Measurements from ENCODE around the gene SART1. TPM values are rescaled to one million over a fixed set of nuclear protein-coding genes. Genes with fewer than 3 reads are reported as not detected.

The SART1 gene
- total and polyA plus RNA-seq, 10 donors: 26.6 to 117 (median 61.9) TPM

DNA sequence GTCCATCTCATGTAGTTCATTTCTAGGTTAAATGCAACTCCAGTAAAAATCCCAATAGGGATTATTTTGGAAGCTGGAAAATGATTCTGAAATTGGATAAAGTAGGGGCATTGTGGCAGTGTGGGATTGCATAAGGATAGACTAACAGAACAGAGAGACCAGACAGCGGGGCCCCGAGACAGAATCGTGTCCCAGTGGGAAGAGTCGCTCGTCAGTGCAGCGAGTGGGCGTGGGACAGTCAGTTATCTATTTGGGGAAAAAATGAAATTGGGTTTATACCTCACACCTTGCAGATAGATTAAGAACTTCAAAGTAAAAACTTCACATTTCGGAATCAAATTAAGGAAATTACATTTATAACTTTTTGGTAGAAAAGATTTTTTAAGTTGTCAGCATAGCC is 10.6 kb downstream of the SART1 start:
- no peak for TF ChIP-seq POLR2AphosphoS5 (IDR thresholded peaks at IDR 0.05)
- TF ChIP-seq, protein P1, sequence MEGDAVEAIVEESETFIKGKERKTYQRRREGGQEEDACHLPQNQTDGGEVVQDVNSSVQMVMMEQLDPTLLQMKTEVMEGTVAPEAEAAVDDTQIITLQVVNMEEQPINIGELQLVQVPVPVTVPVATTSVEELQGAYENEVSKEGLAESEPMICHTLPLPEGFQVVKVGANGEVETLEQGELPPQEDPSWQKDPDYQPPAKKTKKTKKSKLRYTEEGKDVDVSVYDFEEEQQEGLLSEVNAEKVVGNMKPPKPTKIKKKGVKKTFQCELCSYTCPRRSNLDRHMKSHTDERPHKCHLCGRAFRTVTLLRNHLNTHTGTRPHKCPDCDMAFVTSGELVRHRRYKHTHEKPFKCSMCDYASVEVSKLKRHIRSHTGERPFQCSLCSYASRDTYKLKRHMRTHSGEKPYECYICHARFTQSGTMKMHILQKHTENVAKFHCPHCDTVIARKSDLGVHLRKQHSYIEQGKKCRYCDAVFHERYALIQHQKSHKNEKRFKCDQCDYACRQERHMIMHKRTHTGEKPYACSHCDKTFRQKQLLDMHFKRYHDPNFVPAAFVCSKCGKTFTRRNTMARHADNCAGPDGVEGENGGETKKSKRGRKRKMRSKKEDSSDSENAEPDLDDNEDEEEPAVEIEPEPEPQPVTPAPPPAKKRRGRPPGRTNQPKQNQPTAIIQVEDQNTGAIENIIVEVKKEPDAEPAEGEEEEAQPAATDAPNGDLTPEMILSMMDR (IDR thresholded peaks at IDR 0.05 in 8 of 11, conservative IDR thresholded peaks at IDR 0.05 in 3 of 11): no peak
- no peak for TF ChIP-seq POLR2A (IDR thresholded peaks at IDR 0.05)
- Histone ChIP-seq H3K4me3 (no peak overlapping the region), H3K27ac (no peak overlapping the region), H3K4me1 (peaks cover 0 to 30% (median 12%) of the 10 kb centered on the region in 6 donors), H3K36me3 (peaks cover 0 to 86% (median 56%) of the 10 kb centered on the region in 6 donors), H3K9me3 (no peaks in the 10 kb centered on the region), H3K27me3 (replicated peaks in 1 of 7) (no peaks in the 10 kb centered on the region)
- intact Hi-C loops (cut with DNase I; ENCODE audit: low total_unique reads): no loop called here
- 95 to 98% (median 96%) methylated on average over 8 of the region's 8 CpGs for WGBS, 5 donors
- DNase-seq: no peak

- Histone ChIP-seq H3K36me3 (peaks cover 0 to 86% (median 56%) of the 10 kb centered on the region in 6 donors), H3K27ac (no peak overlapping the region), H3K9me3 (no peaks in the 10 kb centered on the region), H3K4me3 (no peak overlapping the region), H3K27me3 (replicated peaks in 1 of 7) (no peaks in the 10 kb centered on the region), H3K4me1 (peaks cover 0 to 20% (median 9%) of the 10 kb centered on the region in 6 donors)
- no peak for DNase-seq
- intact Hi-C loops (cut with DNase I; ENCODE audit: low total_unique reads): no loop called here
- 92 to 97% (median 97%) methylated on average over 13 of the region's 13 CpGs for WGBS, 5 donors
- TF ChIP-seq, protein P1 (IDR thresholded peaks at IDR 0.05 in 8 of 11, conservative IDR thresholded peaks at IDR 0.05 in 3 of 11): no peak
- TF ChIP-seq POLR2AphosphoS5 (IDR thresholded peaks at IDR 0.05): peak; percentile 27 to 64 (median 45)
Measured at GRCh38 chr11:65973439-65974110, 12.0 kb downstream of the SART1 start.

- intact Hi-C loops (cut with DNase I; ENCODE audit: low total_unique reads): no loop called here
- Histone ChIP-seq H3K27me3 (replicated peaks in 1 of 7) (no peaks in the 10 kb centered on the region), H3K4me1 (peaks cover 0 to 12% (median 6%) of the 10 kb centered on the region in 6 donors), H3K9me3 (no peaks in the 10 kb centered on the region), H3K4me3 (no peak overlapping the region), H3K36me3 (peaks cover 0 to 85% (median 50%) of the 10 kb centered on the region in 6 donors), H3K27ac (no peak overlapping the region)
- TF ChIP-seq POLR2AphosphoS5 (IDR thresholded peaks at IDR 0.05): no peak
- TF ChIP-seq, protein P1 (IDR thresholded peaks at IDR 0.05 in 8 of 11, conservative IDR thresholded peaks at IDR 0.05 in 3 of 11): no peak
- TF ChIP-seq POLR2A (IDR thresholded peaks at IDR 0.05): no peak
- DNase-seq: no peak
- WGBS, 5 donors: 94 to 98% (median 95%) methylated on average over 9 of the region's 9 CpGs
Measured at GRCh38 chr11:65975771-65976170, 14.2 kb downstream of the SART1 start.

DNA sequence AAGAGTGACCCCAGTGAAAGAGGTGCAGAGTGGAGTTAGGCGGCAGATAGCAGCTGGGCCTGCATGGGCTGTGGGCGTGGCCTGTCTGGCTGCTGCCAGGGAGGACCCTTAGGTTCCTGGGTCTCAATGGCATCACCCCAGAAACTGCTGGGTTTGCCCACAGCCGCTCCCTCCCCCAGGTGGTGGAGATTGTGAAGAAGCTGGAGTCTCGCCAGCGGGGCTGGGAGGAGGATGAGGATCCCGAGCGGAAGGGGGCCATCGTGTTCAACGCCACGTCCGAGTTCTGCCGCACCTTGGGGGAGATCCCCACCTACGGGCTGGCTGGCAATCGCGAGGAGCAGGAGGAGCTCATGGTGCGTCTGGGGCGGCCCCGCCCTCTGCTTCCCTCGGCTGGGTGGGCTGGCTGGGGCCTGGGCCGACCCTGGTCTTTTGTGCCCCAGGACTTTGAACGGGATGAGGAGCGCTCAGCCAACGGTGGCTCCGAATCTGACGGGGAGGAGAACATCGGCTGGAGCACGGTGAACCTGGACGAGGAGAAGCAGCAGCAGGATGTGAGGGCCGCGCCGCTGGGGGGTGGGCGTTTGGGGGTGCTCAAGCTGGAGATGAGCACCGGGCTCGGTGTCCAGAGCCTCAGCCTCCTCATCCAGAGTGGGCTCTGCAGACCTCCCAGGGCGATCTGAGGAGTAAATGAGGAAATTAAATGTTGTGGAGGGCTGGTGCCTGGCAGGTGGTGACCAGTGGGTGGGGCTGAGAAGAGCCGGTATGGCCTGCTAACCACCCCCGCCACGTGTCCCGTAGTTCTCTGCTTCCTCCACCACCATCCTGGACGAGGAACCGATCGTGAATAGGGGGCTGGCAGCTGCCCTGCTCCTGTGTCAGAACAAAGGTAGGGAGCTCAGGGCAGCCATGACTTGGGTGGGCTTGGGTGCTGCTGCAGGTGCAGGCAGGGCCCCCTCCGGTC is 15.0 kb downstream of the SART1 start:
- no peak for DNase-seq
- 84 to 89% (median 87%) methylated on average over 42 to 43 of the region's 43 CpGs for WGBS, 5 donors
- Histone ChIP-seq H3K4me1 (peaks cover 0 to 19% (median 6%) of the 10 kb centered on the region in 6 donors), H3K27ac (no peak overlapping the region), H3K9me3 (no peaks in the 10 kb centered on the region), H3K4me3 (no peak overlapping the region), H3K36me3 (peaks cover 0 to 84% (median 50%) of the 10 kb centered on the region in 6 donors), H3K27me3 (replicated peaks in 1 of 7) (no peaks in the 10 kb centered on the region)
- TF ChIP-seq, protein P1 (IDR thresholded peaks at IDR 0.05 in 8 of 11, conservative IDR thresholded peaks at IDR 0.05 in 3 of 11): no peak
- TF ChIP-seq POLR2AphosphoS5 (IDR thresholded peaks at IDR 0.05): peak in 1 of 3 donors; percentile 50
- TF ChIP-seq POLR2A (IDR thresholded peaks at IDR 0.05): no peak
- intact Hi-C loops (cut with DNase I; ENCODE audit: low total_unique reads): no loop called here

All from spleen (tissue), 11 donors.